Left lung (tissue), 10 donors: Measurements from ENCODE around the gene TTBK1. TPM values are rescaled to one million over a fixed set of nuclear protein-coding genes. Genes with fewer than 3 reads are reported as not detected.

ENCODE experiments used
- ATAC-seq: fragments of 200-7000 bp; cut with Tn5 transposase; one replicate; pipeline ENCODE4 v1.9.1; 2020; ENCODE audit warnings: moderate library complexity
- DNase-seq, 4 donors: peaks; one replicate each; pipeline ENCODE4 v3.0.0-alpha.2; 2013 to 2020
- H3K27ac ChIP-seq, 2 donors: fragments of 200-600 bp; sonication (generic) in 1 of 2; one replicate each; pipeline versions ENCODE4 v1.5.0 to v1.8.0; 2020 to 2021
- H3K27me3 ChIP-seq, 2 donors: fragments of 200-600 bp; sonication (generic) in 1 of 2; one replicate each; pipeline versions ENCODE4 v1.5.0 to v1.8.0; 2020 to 2021
- H3K36me3 ChIP-seq, 2 donors: fragments of 200-600 bp; sonication (generic) in 1 of 2; one replicate each; pipeline versions ENCODE4 v1.5.0 to v1.8.0; 2020 to 2021
- H3K4me1 ChIP-seq, 2 donors: fragments of 200-600 bp; one replicate each; pipeline ENCODE4 v1.8.0; 2021
- H3K4me3 ChIP-seq, 2 donors: fragments of 200-600 bp; sonication (generic) in 1 of 2; one replicate each; pipeline versions ENCODE4 v1.5.0 to v1.8.0; 2020 to 2021; ENCODE audit warnings: mild to moderate bottlenecking in 1 of 2
- H3K9me3 ChIP-seq, 2 donors: fragments of 200-600 bp; sonication (generic) in 1 of 2; one replicate each; pipeline versions ENCODE4 v1.5.0 to v1.8.0; 2020 to 2021
- CTCF ChIP-seq, 2 donors: fragments of 200-600 bp; sonication (generic) in 1 of 2; IDR thresholded peaks; one replicate each; pipeline versions ENCODE4 v1.5.0 to v1.8.0; 2021; ENCODE audit warnings: antibody characterized with exemption in 2 of 2
- intact Hi-C, 2 donors: fragments of 100-400 bp; cut with DNase I; formaldehyde crosslinking; loops; one replicate each; pipeline versions ENCODE4 v1.11.2 to v1.14.2; 2022
- polyA plus RNA-seq, 6 donors: library from polyadenylated mRNA; unstranded; fragments of 120-200 nt; gene quantifications; one replicate each; pipeline ENCODE4 v1.2.1, GENCODE V29; 2013; ENCODE audit not compliant: insufficient read length in 6 of 6
- total RNA-seq, 2 donors: library from RNA; stranded (reverse); fragmentation: NEBNext Ultra II Directional; extraction: Animal tissue kit (Norgen Biotek cat#: 25700); gene quantifications; one replicate each; pipeline ENCODE4 v1.2.1, GENCODE V29; 2021
- donor health status: DM: no; HTN: yes; CAD: no.
- donor health status: DM: no; HTN: no; CAD: no.

The TTBK1 gene
- total and polyA plus RNA-seq, 8 donors, result 0.08 to 0.94 (median 0.62) TPM

- intact Hi-C loops, result no loop called here
- Histone ChIP-seq H3K4me3 (no peak overlapping the region), H3K9me3 (no peaks in the 10 kb centered on the region), H3K4me1 (no peaks in the 10 kb centered on the region), H3K36me3 (no peaks in the 10 kb centered on the region), H3K27me3 (peaks cover 0 to 27% of the 10 kb centered on the region in 2 donors), H3K27ac (no peak overlapping the region)
- no peak for DNase-seq
- ATAC-seq, result no peak
- TF ChIP-seq CTCF (IDR thresholded peaks at IDR 0.05), result no peak
Measured at GRCh38 chr6:43294536-43294935, 51.3 kb downstream of the TTBK1 start.

- TF ChIP-seq CTCF (IDR thresholded peaks at IDR 0.05), result no peak
- H3K9me3 ChIP-seq, result no peaks in the 10 kb centered on the region
- DNase-seq (no peak), ATAC-seq (no peak)
- no peak overlapping the region for H3K27ac ChIP-seq
- intact Hi-C loops, result no loop called here
- H3K4me1 ChIP-seq, result no peaks in the 10 kb centered on the region
- peaks cover 0 to 37% of the 10 kb centered on the region in 2 donors for H3K27me3 ChIP-seq
- H3K4me3 ChIP-seq, result no peak overlapping the region
- H3K36me3 ChIP-seq, result no peaks in the 10 kb centered on the region
Measured at GRCh38 chr6:43295456-43295855, 52.2 kb downstream of the TTBK1 start.

DNA sequence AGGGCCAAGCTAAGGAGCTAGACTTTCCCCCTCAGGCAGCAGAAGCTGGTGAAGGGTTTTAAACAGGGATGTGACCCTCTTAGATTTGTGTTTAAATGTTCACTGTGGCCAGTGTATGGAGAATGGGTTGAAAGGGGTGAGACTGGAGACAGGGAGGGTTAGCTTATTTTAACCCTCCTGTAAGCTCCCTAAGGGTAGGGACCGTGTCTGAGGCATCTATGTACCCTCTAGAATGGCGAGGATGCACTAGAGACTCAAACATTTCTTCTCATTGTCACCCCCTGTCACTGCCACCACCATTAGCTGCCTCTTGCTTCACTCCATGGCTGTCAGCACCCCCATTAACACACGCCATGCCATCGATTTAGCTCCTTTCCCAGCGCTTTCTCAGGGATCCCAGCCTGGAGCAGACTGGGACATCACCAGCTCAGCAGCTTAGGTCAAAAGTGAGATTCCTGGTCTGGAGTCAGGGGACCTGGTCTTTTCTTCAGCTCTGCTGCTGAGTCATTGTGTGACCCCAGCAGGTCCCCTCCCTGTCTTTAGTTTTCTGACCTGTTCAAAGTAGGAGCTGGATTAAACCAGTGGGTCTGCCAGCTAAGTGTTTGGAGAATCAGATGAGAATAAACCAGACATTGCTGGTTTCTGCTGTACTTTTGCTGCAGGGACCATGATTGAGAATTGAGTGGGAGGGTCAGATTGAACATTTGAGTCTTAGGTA, 53.7 kb downstream of the TTBK1 start:
- DNase-seq, result no peak
- Histone ChIP-seq H3K9me3 (no peaks in the 10 kb centered on the region), H3K27ac (no peak overlapping the region), H3K4me3 (no peak overlapping the region), H3K4me1 (no peaks in the 10 kb centered on the region), H3K36me3 (no peaks in the 10 kb centered on the region), H3K27me3 (peaks cover 0 to 49% of the 10 kb centered on the region in 2 donors)
- TF ChIP-seq CTCF (IDR thresholded peaks at IDR 0.05), result no peak
- ATAC-seq, result no peak
- intact Hi-C loops, result no loop called here

DNA sequence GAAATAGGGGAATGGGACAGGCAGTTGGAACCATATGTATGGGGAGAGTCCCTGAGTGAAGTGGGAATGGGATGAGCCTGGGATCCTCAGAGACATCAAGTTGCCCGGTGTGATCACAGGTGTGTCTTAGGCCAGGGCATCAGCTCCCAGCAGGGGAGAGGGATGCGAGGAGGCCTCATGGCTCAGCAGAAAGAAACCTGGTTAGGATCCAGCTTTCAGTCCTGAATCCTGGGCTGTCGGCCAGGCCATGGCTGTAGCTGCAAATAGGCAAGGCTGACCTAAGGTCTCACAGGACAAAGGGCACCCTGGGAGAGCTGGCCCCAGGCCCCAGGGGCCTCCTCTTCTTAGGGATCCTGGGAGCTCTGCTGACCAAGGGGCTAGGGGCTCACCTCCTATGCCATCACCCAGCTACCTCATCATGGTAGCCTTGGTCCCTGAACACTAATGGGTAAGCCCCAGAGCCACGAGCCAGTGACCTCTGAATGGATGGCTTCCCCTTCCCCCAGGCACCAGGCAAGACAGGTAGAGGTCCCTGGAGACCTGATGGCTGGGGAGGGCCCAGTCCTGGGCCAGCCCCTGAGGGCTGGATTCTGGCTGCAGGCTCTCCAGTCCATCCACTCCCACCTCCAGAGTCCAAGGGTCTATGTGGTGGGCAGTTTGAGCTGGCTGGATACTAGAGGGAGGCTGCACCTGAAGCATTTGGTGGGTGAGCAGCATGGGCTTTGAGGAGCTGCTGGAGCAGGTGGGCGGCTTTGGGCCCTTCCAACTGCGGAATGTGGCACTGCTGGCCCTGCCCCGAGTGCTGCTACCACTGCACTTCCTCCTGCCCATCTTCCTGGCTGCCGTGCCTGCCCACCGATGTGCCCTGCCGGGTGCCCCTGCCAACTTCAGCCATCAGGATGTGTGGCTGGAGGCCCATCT, 54.6 kb downstream of the TTBK1 start, which contains the start of gene SLC22A7:
SLC22A7 (plus strand) TSS at position 617 of the 921 bp plus-strand sequence; CDS start at position 716, 99 bp downstream.
- no peak within 1 kb of the TSS for H3K4me3 ChIP-seq
- no peaks in the 10 kb centered on the region for H3K36me3 ChIP-seq
- ATAC-seq (no peak), DNase-seq (no peak)
- H3K4me1 ChIP-seq, result no peaks in the 10 kb centered on the region
- no peaks in the 10 kb centered on the region for H3K9me3 ChIP-seq
- H3K27me3 ChIP-seq, result peaks cover 0 to 49% of the 10 kb centered on the region in 2 donors
- no peak for TF ChIP-seq CTCF (IDR thresholded peaks at IDR 0.05)
- H3K27ac ChIP-seq, result no peak within 1 kb of the TSS
- intact Hi-C loops, result no loop called here
